ENCODE measurements around the gene KCNJ13. TPM values are rescaled to one million over a fixed set of nuclear protein-coding genes. Genes with fewer than 3 reads are reported as not detected.

Gene KCNJ13
- total RNA-seq, 4 donors from 2014 or later, result not detected

- no peak for TF ChIP-seq CTCF (IDR thresholded peaks at IDR 0.05; ENCODE audit: low read depth)
Observed at GRCh38 chr2:232749331-232749730, 27.0 kb downstream of the KCNJ13 start.

GRCh38 chr2:232748038-232748437, 28.3 kb downstream of the KCNJ13 start:
- TF ChIP-seq CTCF (IDR thresholded peaks at IDR 0.05; ENCODE audit: low read depth), result no peak

GRCh38 chr2:232744963-232745362, 31.4 kb downstream of the KCNJ13 start:
- no peak for TF ChIP-seq CTCF (IDR thresholded peaks at IDR 0.05; ENCODE audit: low read depth)

GRCh38 chr2:232741972-232742371, 34.4 kb downstream of the KCNJ13 start:
- TF ChIP-seq CTCF (IDR thresholded peaks at IDR 0.05; ENCODE audit: low read depth), result no peak

GRCh38 chr2:232741294-232741693, 35.1 kb downstream of the KCNJ13 start:
- no peak for TF ChIP-seq CTCF (IDR thresholded peaks at IDR 0.05; ENCODE audit: low read depth)

GRCh38 chr2:232731470-232731869, 44.9 kb downstream of the KCNJ13 start:
- TF ChIP-seq CTCF (IDR thresholded peaks at IDR 0.05; ENCODE audit: low read depth), result no peak

- no peak for TF ChIP-seq CTCF (IDR thresholded peaks at IDR 0.05; ENCODE audit: low read depth)
Observed at GRCh38 chr2:232728785-232729184, 47.6 kb downstream of the KCNJ13 start.
